ENCODE data around the gene KANSL2.
"Not testable (repeated sequence)": the region's sequence is repeated elsewhere in the genome, so short reads cannot be mapped to it uniquely, and the experiment has no call there.

Gene KANSL2

GRCh38 chr12:48643011-48643410, 39.0 kb downstream of the KANSL2 start:
- DNase-seq (ENCODE audit: insufficient read length, low spot score) (no peak), FAIRE-seq (peak; percentile 47)
- TF ChIP-seq POLR2A (IDR thresholded peaks at IDR 0.05; ENCODE audit: low read depth, low read length) = no peak

- not testable (repeated sequence) for DNase-seq (ENCODE audit: insufficient read length, low spot score); FAIRE-seq
These were observed 40.1 kb downstream of the KANSL2 start for GRCh38 chr12:48641752-48642555.

GRCh38 chr12:48640854-48641253, 41.2 kb downstream of the KANSL2 start:
- DNase-seq (ENCODE audit: insufficient read length, low spot score) (no peak), FAIRE-seq (no peak)
- TF ChIP-seq POLR2AphosphoS5 (IDR thresholded peaks at IDR 0.05; ENCODE audit: low read depth, low read length) = no peak

- TF ChIP-seq TAF1 (IDR thresholded peaks at IDR 0.05; ENCODE audit: low read depth, low read length) (no peak), POLR2AphosphoS5 (IDR thresholded peaks at IDR 0.05; ENCODE audit: low read depth, low read length) (no peak), SPI1 (IDR thresholded peaks at IDR 0.05; ENCODE audit: low read depth, low read length) (no peak), POU2F2 (IDR thresholded peaks at IDR 0.05; ENCODE audit: low read depth, low read length) (no peak), PAX5 (IDR thresholded peaks at IDR 0.05; ENCODE audit: insufficient read depth, low read length, severe bottlenecking) (no peak), POLR2A (IDR thresholded peaks at IDR 0.05; ENCODE audit: low read depth, low read length) (no peak)
- FAIRE-seq (no peak), DNase-seq (ENCODE audit: insufficient read length, low spot score) (no peak)
These were observed 41.6 kb downstream of the KANSL2 start for GRCh38 chr12:48640428-48640827.

- FAIRE-seq = no peak
- TF ChIP-seq POLR2A (IDR thresholded peaks at IDR 0.05; ENCODE audit: low read depth, low read length) = no peak
- TF ChIP-seq SPI1 (IDR thresholded peaks at IDR 0.05; ENCODE audit: low read depth, low read length) = no peak
- TF ChIP-seq POU2F2 (IDR thresholded peaks at IDR 0.05; ENCODE audit: low read depth, low read length) = no peak
- no peak for TF ChIP-seq POLR2AphosphoS5 (IDR thresholded peaks at IDR 0.05; ENCODE audit: low read depth, low read length)
- TF ChIP-seq PAX5 (IDR thresholded peaks at IDR 0.05; ENCODE audit: insufficient read depth, low read length, severe bottlenecking) = no peak
- TF ChIP-seq TAF1 (IDR thresholded peaks at IDR 0.05; ENCODE audit: low read depth, low read length) = no peak
- DNase-seq (ENCODE audit: insufficient read length, low spot score) = no peak
These were observed 51.0 kb downstream of the KANSL2 start for GRCh38 chr12:48631071-48631470.

GRCh38 chr12:48630346-48630745, 51.7 kb downstream of the KANSL2 start:
- no peak for FAIRE-seq
- TF ChIP-seq TAF1 (IDR thresholded peaks at IDR 0.05; ENCODE audit: low read depth, low read length) (no peak), POLR2A (IDR thresholded peaks at IDR 0.05; ENCODE audit: low read depth, low read length) (no peak), PAX5 (IDR thresholded peaks at IDR 0.05; ENCODE audit: insufficient read depth, low read length, severe bottlenecking) (no peak), POU2F2 (IDR thresholded peaks at IDR 0.05; ENCODE audit: low read depth, low read length) (no peak), SPI1 (IDR thresholded peaks at IDR 0.05; ENCODE audit: low read depth, low read length) (no peak), POLR2AphosphoS5 (IDR thresholded peaks at IDR 0.05; ENCODE audit: low read depth, low read length) (no peak)
- DNase-seq (ENCODE audit: insufficient read length, low spot score) = no peak

- no peak for DNase-seq (ENCODE audit: insufficient read length, low spot score)
- FAIRE-seq = no peak
- TF ChIP-seq POLR2AphosphoS5 (IDR thresholded peaks at IDR 0.05; ENCODE audit: low read depth, low read length) (no peak), POLR2A (IDR thresholded peaks at IDR 0.05; ENCODE audit: low read depth, low read length) (no peak), SPI1 (IDR thresholded peaks at IDR 0.05; ENCODE audit: low read depth, low read length) (no peak), PAX5 (IDR thresholded peaks at IDR 0.05; ENCODE audit: insufficient read depth, low read length, severe bottlenecking) (no peak), POU2F2 (IDR thresholded peaks at IDR 0.05; ENCODE audit: low read depth, low read length) (no peak), TAF1 (IDR thresholded peaks at IDR 0.05; ENCODE audit: low read depth, low read length) (no peak)
These were observed 52.5 kb downstream of the KANSL2 start for GRCh38 chr12:48629541-48629940.

GRCh38 chr12:48627556-48627955, 54.5 kb downstream of the KANSL2 start:
- TF ChIP-seq TAF1 (IDR thresholded peaks at IDR 0.05; ENCODE audit: low read depth, low read length) (no peak), PAX5 (IDR thresholded peaks at IDR 0.05; ENCODE audit: insufficient read depth, low read length, severe bottlenecking) (no peak), POLR2A (IDR thresholded peaks at IDR 0.05; ENCODE audit: low read depth, low read length) (no peak), POU2F2 (IDR thresholded peaks at IDR 0.05; ENCODE audit: low read depth, low read length) (no peak), POLR2AphosphoS5 (IDR thresholded peaks at IDR 0.05; ENCODE audit: low read depth, low read length) (no peak), SPI1 (IDR thresholded peaks at IDR 0.05; ENCODE audit: low read depth, low read length) (no peak)
- no peak for DNase-seq (ENCODE audit: insufficient read length, low spot score)
- no peak for FAIRE-seq

- not testable (repeated sequence) for FAIRE-seq; DNase-seq (ENCODE audit: insufficient read length, low spot score)
These were observed 59.0 kb downstream of the KANSL2 start for GRCh38 chr12:48622997-48623396.

GRCh38 chr12:48618541-48618940, 63.5 kb downstream of the KANSL2 start:
- peak; percentile 93 for FAIRE-seq

GRCh38 chr12:48615681-48616080, 66.4 kb downstream of the KANSL2 start:
- no peak for FAIRE-seq
- TF ChIP-seq POU2F2 (IDR thresholded peaks at IDR 0.05; ENCODE audit: low read depth, low read length) (no peak), PAX5 (IDR thresholded peaks at IDR 0.05; ENCODE audit: insufficient read depth, low read length, severe bottlenecking) (no peak), POLR2AphosphoS5 (IDR thresholded peaks at IDR 0.05; ENCODE audit: low read depth, low read length) (no peak), TAF1 (IDR thresholded peaks at IDR 0.05; ENCODE audit: low read depth, low read length) (no peak), POLR2A (IDR thresholded peaks at IDR 0.05; ENCODE audit: low read depth, low read length) (no peak), SPI1 (IDR thresholded peaks at IDR 0.05; ENCODE audit: low read depth, low read length) (no peak)
- no peak for DNase-seq (ENCODE audit: insufficient read length, low spot score)

More at GRCh38 chr12:48618541-48618940, 63.5 kb downstream of the KANSL2 start:
- TF ChIP-seq POU2F2 (IDR thresholded peaks at IDR 0.05; ENCODE audit: low read depth, low read length) = no peak
- TF ChIP-seq TAF1 (IDR thresholded peaks at IDR 0.05; ENCODE audit: low read depth, low read length) = no peak
- no peak for TF ChIP-seq SPI1 (IDR thresholded peaks at IDR 0.05; ENCODE audit: low read depth, low read length)
- TF ChIP-seq POLR2AphosphoS5 (IDR thresholded peaks at IDR 0.05; ENCODE audit: low read depth, low read length) = no peak
- TF ChIP-seq PAX5 (IDR thresholded peaks at IDR 0.05; ENCODE audit: insufficient read depth, low read length, severe bottlenecking) = no peak
- no peak for TF ChIP-seq POLR2A (IDR thresholded peaks at IDR 0.05; ENCODE audit: low read depth, low read length)
- peak; percentile 57 for DNase-seq (ENCODE audit: insufficient read length, low spot score)

Measured in GM12891 (cell line).